Neural progenitor cell (in vitro differentiated cells): Measurements from ENCODE around the gene CDIP1. TPM values are rescaled to one million over a fixed set of nuclear protein-coding genes. Genes with fewer than 3 reads are reported as not detected.

ENCODE experiments used
- DNase-seq: peaks from one replicate; pipeline ENCODE4 v3.0.0-alpha.2; 2016; ENCODE audit warnings: low spot score
- H2AFZ ChIP-seq: fragments of 200-600 bp; sonication (generic); replicated peaks from 2 replicates; pipeline ENCODE4 v1.6.1; 2016; ENCODE audit warnings: antibody characterized with exemption
- H3F3A ChIP-seq: fragments of 200-600 bp; sonication (generic); 2 replicates; pipeline ENCODE4 v1.6.1; 2016; ENCODE audit warnings: antibody characterized with exemption, low read depth
- H3K27ac ChIP-seq: fragments of 200-600 bp; sonication (generic); 2 replicates; pipeline ENCODE4 v1.5.1; 2016; ENCODE audit warnings: mild to moderate bottlenecking
- H3K27me3 ChIP-seq: fragments of 200-600 bp; sonication (generic); 2 replicates; pipeline ENCODE4 v1.6.1; 2016; ENCODE audit warnings: mild to moderate bottlenecking, moderate library complexity
- H3K36me3 ChIP-seq: fragments of 200-600 bp; sonication (generic); 2 replicates; pipeline ENCODE4 v1.5.1; 2016
- H3K4me1 ChIP-seq: fragments of 200-600 bp; sonication (generic); 2 replicates; pipeline ENCODE4 v1.6.1; 2016; ENCODE audit warnings: mixed run types
- H3K4me2 ChIP-seq: fragments of 200-600 bp; sonication (generic); 2 replicates; pipeline ENCODE4 v1.6.1; 2016
- H3K4me3 ChIP-seq: fragments of 200-600 bp; sonication (generic); 2 replicates; pipeline ENCODE4 v1.5.1; 2016
- H3K79me2 ChIP-seq: fragments of 200-600 bp; sonication (generic); 2 replicates; pipeline ENCODE4 v1.6.1; 2016; ENCODE audit warnings: low read depth
- H3K9ac ChIP-seq: fragments of 200-600 bp; sonication (generic); 2 replicates; pipeline ENCODE4 v1.6.1; 2016
- H3K9me3 ChIP-seq: fragments of 200-600 bp; sonication (generic); 2 replicates; pipeline ENCODE4 v1.5.1; 2016; ENCODE audit warnings: low read depth
- H4K20me1 ChIP-seq: fragments of 200-600 bp; sonication (generic); 2 replicates; pipeline ENCODE4 v1.6.1; 2016; ENCODE audit warnings: low read depth
- H3K27ac Mint-ChIP-seq: 3 replicates; pipeline ENCODE4 v1.8.0; 2021; ENCODE audit warnings: mixed read lengths
- H3K27me3 Mint-ChIP-seq: 2 replicates; pipeline ENCODE4 v1.8.0; 2022; ENCODE audit warnings: low read depth, mild to moderate bottlenecking, inconsistent platforms, moderate library complexity, mixed read lengths; ENCODE audit not compliant: insufficient read depth
- H3K36me3 Mint-ChIP-seq: 3 replicates; pipeline ENCODE4 v1.8.0; 2021; ENCODE audit warnings: mixed read lengths
- H3K4me1 Mint-ChIP-seq: 3 replicates; pipeline ENCODE4 v1.8.0; 2021; ENCODE audit warnings: mixed read lengths
- H3K4me3 Mint-ChIP-seq: 3 replicates; pipeline ENCODE4 v1.8.0; 2021; ENCODE audit warnings: mild to moderate bottlenecking, moderate library complexity, mixed read lengths
- H3K9me3 Mint-ChIP-seq: 3 replicates; pipeline ENCODE4 v1.8.0; 2020; ENCODE audit warnings: mixed read lengths
- EZH2 ChIP-seq: fragments of 200-600 bp; sonication (generic); IDR thresholded peaks from 2 replicates; pipeline ENCODE4 v1.6.1; 2017; ENCODE audit warnings: antibody characterized with exemption, mild to moderate bottlenecking, moderate library complexity
- EZH2phosphoT487 ChIP-seq: fragments of 200-600 bp; sonication (generic); IDR thresholded peaks from 2 replicates; pipeline ENCODE4 v1.6.1; 2017; ENCODE audit warnings: antibody characterized with exemption
- total RNA-seq: library from RNA; depleted of rRNA; stranded (reverse); fragments of >200 nt; gene quantifications from 2 replicates; pipeline ENCODE4 v1.2.3, GENCODE V29; 2015; ENCODE audit warnings: low replicate concordance
- TF ChIP-seq, protein P1 (sequence below): fragments of 200-600 bp; sonication (generic); IDR thresholded peaks from 2 replicates; pipeline ENCODE4 v1.5.1; 2017; ENCODE audit warnings: antibody characterized with exemption, mild to moderate bottlenecking

The CDIP1 gene
- total RNA-seq, 1 donor from 2014 or later = 13.1 TPM

DNA sequence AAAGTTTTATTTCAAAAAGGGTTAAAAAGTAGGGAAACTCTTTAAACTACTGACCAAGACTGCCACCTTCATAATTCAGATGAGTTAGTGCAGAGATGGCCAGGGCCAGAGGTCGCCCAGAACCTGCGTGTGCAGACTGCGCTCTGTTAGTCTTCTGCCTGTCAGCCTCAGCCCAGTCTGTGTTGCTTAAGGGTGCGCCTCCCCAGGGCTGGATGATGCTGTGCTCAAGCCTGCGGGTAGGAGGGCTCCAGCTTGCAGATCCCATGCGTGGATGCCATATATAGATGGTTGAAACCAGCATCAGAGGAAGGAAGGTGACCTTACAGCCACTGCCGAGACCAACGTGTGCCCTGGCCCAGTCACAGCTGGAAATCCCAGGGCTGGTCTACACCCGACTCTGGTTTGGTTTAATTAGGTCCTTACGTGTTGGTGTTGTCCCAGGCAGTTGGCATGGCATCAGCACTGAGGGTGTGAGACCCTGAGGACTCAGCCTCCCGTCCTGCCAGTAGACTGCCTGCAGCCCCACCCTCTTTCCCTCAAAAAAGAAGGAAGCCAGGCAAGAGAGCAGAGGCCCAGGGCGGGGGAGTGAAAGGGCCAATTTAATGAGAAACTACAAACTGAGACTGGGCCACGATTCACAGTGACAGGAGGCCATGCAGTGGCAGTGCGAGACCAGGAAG is 27.7 kb downstream of the CDIP1 start:
- H3K27ac ChIP-seq = no peak overlapping the region
- Mint-ChIP-seq H3K9me3 (no peaks in the 10 kb centered on the region), H3K36me3 (peaks cover 9% of the 10 kb centered on the region), H3K27ac (peak overlapping the region; percentile 4), H3K27me3 (peaks cover 2% of the 10 kb centered on the region), H3K4me1 (peaks cover 7% of the 10 kb centered on the region), H3K4me3 (no peak overlapping the region)
- TF ChIP-seq EZH2 = no peak
- H3K9ac ChIP-seq = no peak overlapping the region
- peaks cover 8% of the 10 kb centered on the region for H3F3A ChIP-seq
- H3K79me2 ChIP-seq = peaks cover 8% of the 10 kb centered on the region
- H3K36me3 ChIP-seq = no peaks in the 10 kb centered on the region
- DNase-seq = no peak
- no peaks in the 10 kb centered on the region for H3K9me3 ChIP-seq
- no peaks in the 10 kb centered on the region for H3K27me3 ChIP-seq
- no peak overlapping the region for H3K4me2 ChIP-seq
- no peak overlapping the region for H3K4me3 ChIP-seq
- H3K4me1 ChIP-seq = no peaks in the 10 kb centered on the region
- no peak overlapping the region for H2AFZ ChIP-seq
- peaks cover 8% of the 10 kb centered on the region for H4K20me1 ChIP-seq

DNA sequence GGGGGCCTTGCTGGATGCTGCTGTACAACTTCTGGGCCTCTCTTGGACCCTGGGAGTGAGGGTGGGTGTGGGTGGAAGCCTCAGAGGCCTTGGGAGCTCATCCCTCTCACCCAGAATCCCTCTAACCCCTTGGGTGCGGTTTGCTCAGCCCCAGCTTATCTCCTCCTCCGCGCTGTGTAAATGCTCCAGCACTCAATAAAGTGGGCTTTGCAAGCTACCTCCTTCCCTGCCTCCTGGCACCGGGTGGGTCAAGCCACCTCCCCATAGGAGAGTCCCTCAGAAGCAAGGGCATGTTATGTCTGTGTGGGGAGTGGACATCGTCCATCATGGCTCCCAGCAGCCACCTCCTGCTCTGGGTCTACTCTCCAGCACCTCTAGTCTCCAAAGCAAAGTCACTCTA is 28.4 kb downstream of the CDIP1 start:
- Histone ChIP-seq H3K27me3 (no peaks in the 10 kb centered on the region), H3K4me1 (no peaks in the 10 kb centered on the region), H3K4me2 (no peak overlapping the region), H2AFZ (no peak overlapping the region), H3K9ac (no peak overlapping the region), H3K27ac (no peak overlapping the region), H3K36me3 (no peaks in the 10 kb centered on the region), H3F3A (peaks cover 8% of the 10 kb centered on the region), H3K9me3 (no peaks in the 10 kb centered on the region), H3K4me3 (no peak overlapping the region), H3K79me2 (peaks cover 2% of the 10 kb centered on the region), H4K20me1 (peaks cover 3% of the 10 kb centered on the region)
- H3K4me3 Mint-ChIP-seq = no peak overlapping the region
- no peak overlapping the region for H3K27ac Mint-ChIP-seq
- peaks cover 7% of the 10 kb centered on the region for H3K4me1 Mint-ChIP-seq
- peaks cover 2% of the 10 kb centered on the region for H3K27me3 Mint-ChIP-seq
- peaks cover 9% of the 10 kb centered on the region for H3K36me3 Mint-ChIP-seq
- DNase-seq = no peak
- no peaks in the 10 kb centered on the region for H3K9me3 Mint-ChIP-seq
- TF ChIP-seq, protein P1, sequence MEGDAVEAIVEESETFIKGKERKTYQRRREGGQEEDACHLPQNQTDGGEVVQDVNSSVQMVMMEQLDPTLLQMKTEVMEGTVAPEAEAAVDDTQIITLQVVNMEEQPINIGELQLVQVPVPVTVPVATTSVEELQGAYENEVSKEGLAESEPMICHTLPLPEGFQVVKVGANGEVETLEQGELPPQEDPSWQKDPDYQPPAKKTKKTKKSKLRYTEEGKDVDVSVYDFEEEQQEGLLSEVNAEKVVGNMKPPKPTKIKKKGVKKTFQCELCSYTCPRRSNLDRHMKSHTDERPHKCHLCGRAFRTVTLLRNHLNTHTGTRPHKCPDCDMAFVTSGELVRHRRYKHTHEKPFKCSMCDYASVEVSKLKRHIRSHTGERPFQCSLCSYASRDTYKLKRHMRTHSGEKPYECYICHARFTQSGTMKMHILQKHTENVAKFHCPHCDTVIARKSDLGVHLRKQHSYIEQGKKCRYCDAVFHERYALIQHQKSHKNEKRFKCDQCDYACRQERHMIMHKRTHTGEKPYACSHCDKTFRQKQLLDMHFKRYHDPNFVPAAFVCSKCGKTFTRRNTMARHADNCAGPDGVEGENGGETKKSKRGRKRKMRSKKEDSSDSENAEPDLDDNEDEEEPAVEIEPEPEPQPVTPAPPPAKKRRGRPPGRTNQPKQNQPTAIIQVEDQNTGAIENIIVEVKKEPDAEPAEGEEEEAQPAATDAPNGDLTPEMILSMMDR = no peak
- TF ChIP-seq EZH2phosphoT487 (no peak), EZH2 (no peak)

DNA sequence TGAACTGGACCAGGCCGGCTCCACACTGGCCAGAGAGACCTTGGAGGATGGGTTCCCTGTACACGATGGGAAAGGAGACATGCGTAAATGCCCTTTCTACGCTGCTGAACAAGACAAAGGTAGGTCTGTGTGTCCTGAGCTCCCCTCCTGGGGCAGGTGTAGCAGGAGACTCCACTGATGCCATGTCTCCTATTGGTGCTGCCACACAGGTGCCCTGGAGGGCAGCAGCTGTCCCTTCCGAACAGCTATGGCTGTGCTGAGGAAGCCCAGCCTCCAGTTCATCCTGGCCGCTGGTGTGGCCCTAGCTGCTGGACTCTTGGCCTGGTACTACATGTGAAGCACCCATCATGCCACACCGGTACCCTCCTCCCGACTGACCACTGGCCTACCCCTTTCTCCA is 29.2 kb downstream of the CDIP1 start:
- Mint-ChIP-seq H3K27me3 (peaks cover 2% of the 10 kb centered on the region), H3K4me1 (peaks cover 7% of the 10 kb centered on the region), H3K36me3 (peaks cover 9% of the 10 kb centered on the region), H3K4me3 (no peak overlapping the region), H3K27ac (no peak overlapping the region), H3K9me3 (no peaks in the 10 kb centered on the region)
- no peak overlapping the region for H3K9ac ChIP-seq
- H3K79me2 ChIP-seq = no peaks in the 10 kb centered on the region
- H3F3A ChIP-seq = peaks cover 8% of the 10 kb centered on the region
- peaks cover 3% of the 10 kb centered on the region for H4K20me1 ChIP-seq
- no peaks in the 10 kb centered on the region for H3K27me3 ChIP-seq
- no peaks in the 10 kb centered on the region for H3K9me3 ChIP-seq
- H3K36me3 ChIP-seq = no peaks in the 10 kb centered on the region
- no peak overlapping the region for H2AFZ ChIP-seq
- no peak overlapping the region for H3K4me3 ChIP-seq
- no peak for DNase-seq
- no peaks in the 10 kb centered on the region for H3K4me1 ChIP-seq
- H3K4me2 ChIP-seq = no peak overlapping the region
- no peak overlapping the region for H3K27ac ChIP-seq
- TF ChIP-seq, protein P1 = no peak
- TF ChIP-seq EZH2 (no peak), EZH2phosphoT487 (no peak)

DNA sequence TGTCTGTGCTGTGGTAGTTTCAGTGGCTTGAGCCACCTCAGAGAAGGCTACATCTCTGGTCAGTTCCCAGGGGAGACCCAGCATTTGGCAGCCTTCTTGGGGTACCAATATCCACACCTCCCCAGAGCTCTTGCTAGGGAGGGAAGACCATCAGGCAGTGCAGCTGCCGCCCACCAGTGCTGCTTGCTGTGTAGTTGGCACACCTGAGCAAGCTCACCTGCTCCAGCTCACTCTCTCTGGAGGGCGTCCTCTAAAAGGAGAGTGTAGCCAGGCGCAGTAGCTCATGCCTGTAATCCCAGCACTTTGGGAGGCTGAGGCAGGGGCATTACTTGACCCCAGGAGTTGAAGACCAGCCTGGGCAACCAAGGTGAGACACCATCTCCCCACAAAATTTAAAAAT is 29.8 kb downstream of the CDIP1 start:
- H3K27ac ChIP-seq = no peak overlapping the region
- H3K27me3 ChIP-seq = no peaks in the 10 kb centered on the region
- Mint-ChIP-seq H3K27ac (no peak overlapping the region), H3K27me3 (peaks cover 2% of the 10 kb centered on the region), H3K9me3 (no peaks in the 10 kb centered on the region), H3K4me3 (no peak overlapping the region), H3K4me1 (peaks cover 7% of the 10 kb centered on the region), H3K36me3 (peaks cover 9% of the 10 kb centered on the region)
- H3K9me3 ChIP-seq = no peaks in the 10 kb centered on the region
- no peaks in the 10 kb centered on the region for H3K4me1 ChIP-seq
- H3K36me3 ChIP-seq = no peaks in the 10 kb centered on the region
- H3K4me3 ChIP-seq = no peak overlapping the region
- no peak overlapping the region for H2AFZ ChIP-seq
- TF ChIP-seq, protein P1 = no peak
- TF ChIP-seq EZH2phosphoT487 (no peak), EZH2 (no peak)
- DNase-seq = no peak
- H3K4me2 ChIP-seq = no peak overlapping the region
- H3K79me2 ChIP-seq = no peaks in the 10 kb centered on the region
- peaks cover 8% of the 10 kb centered on the region for H3F3A ChIP-seq
- H4K20me1 ChIP-seq = peaks cover 3% of the 10 kb centered on the region
- H3K9ac ChIP-seq = no peak overlapping the region
